Measurements from ENCODE around the gene PARD3B.

PARD3B gene

GRCh38 chr2:204657024-204657423, 111.7 kb downstream of the PARD3B start:
- no peak for DNase-seq (ENCODE audit: low read depth)

- DNase-seq (ENCODE audit: low read depth), result no peak
These were observed 117.7 kb downstream of the PARD3B start for GRCh38 chr2:204662956-204663355.

GRCh38 chr2:204663816-204664425, 118.6 kb downstream of the PARD3B start:
- DNase-seq (ENCODE audit: low read depth), result no peak

- DNase-seq (ENCODE audit: low read depth), result peak; percentile 45
These were observed 119.4 kb downstream of the PARD3B start for GRCh38 chr2:204664708-204665121.

GRCh38 chr2:204665207-204665606, 119.9 kb downstream of the PARD3B start:
- peak; percentile 67 for DNase-seq (ENCODE audit: low read depth)

- DNase-seq (ENCODE audit: low read depth), result no peak
These were observed 120.5 kb downstream of the PARD3B start for GRCh38 chr2:204665771-204666170.

GRCh38 chr2:204667990-204668389, 122.7 kb downstream of the PARD3B start:
- no peak for DNase-seq (ENCODE audit: low read depth)

- no peak for DNase-seq (ENCODE audit: low read depth)
These were observed 124.1 kb downstream of the PARD3B start for GRCh38 chr2:204669382-204669781.

- DNase-seq (ENCODE audit: low read depth), result no peak
These were observed 124.8 kb downstream of the PARD3B start for GRCh38 chr2:204670124-204670523.

GRCh38 chr2:204670756-204671155, 125.5 kb downstream of the PARD3B start:
- no peak for DNase-seq (ENCODE audit: low read depth)

- DNase-seq (ENCODE audit: low read depth), result no peak
These were observed 127.5 kb downstream of the PARD3B start for GRCh38 chr2:204672772-204673171.

- peak; percentile 68 for DNase-seq (ENCODE audit: low read depth)
These were observed 128.6 kb downstream of the PARD3B start for GRCh38 chr2:204673877-204674276.

- DNase-seq (ENCODE audit: low read depth), result no peak
These were observed 132.8 kb downstream of the PARD3B start for GRCh38 chr2:204678031-204678430.

- DNase-seq (ENCODE audit: low read depth), result no peak
These were observed 135.3 kb downstream of the PARD3B start for GRCh38 chr2:204680576-204680975.

- no peak for DNase-seq (ENCODE audit: low read depth)
These were observed 136.1 kb downstream of the PARD3B start for GRCh38 chr2:204681412-204681811.

GRCh38 chr2:204683384-204683783, 138.1 kb downstream of the PARD3B start:
- DNase-seq (ENCODE audit: low read depth), result no peak

- DNase-seq (ENCODE audit: low read depth), result no peak
These were observed 141.1 kb downstream of the PARD3B start for GRCh38 chr2:204686406-204686805.

GRCh38 chr2:204687776-204688175, 142.5 kb downstream of the PARD3B start:
- DNase-seq (ENCODE audit: low read depth), result no peak

GRCh38 chr2:204691911-204692510, 146.7 kb downstream of the PARD3B start:
- peak; percentile 74 for DNase-seq (ENCODE audit: low read depth)

GRCh38 chr2:204692790-204693189, 147.5 kb downstream of the PARD3B start:
- DNase-seq (ENCODE audit: low read depth), result no peak

GRCh38 chr2:204693262-204693661, 148.0 kb downstream of the PARD3B start:
- DNase-seq (ENCODE audit: low read depth), result no peak

- DNase-seq (ENCODE audit: low read depth), result no peak
These were observed 150.2 kb downstream of the PARD3B start for GRCh38 chr2:204695506-204695905.

- DNase-seq (ENCODE audit: low read depth), result no peak
These were observed 150.8 kb downstream of the PARD3B start for GRCh38 chr2:204696124-204696523.

All from non-pigmented ciliary epithelial cell (primary cell).